Measurements from ENCODE around the gene LRFN5. TPM values are rescaled to one million over a fixed set of nuclear protein-coding genes. Genes with fewer than 3 reads are reported as not detected.

LRFN5 gene
- total RNA-seq, 1 donor from 2014 or later: 66.9 TPM

DNA sequence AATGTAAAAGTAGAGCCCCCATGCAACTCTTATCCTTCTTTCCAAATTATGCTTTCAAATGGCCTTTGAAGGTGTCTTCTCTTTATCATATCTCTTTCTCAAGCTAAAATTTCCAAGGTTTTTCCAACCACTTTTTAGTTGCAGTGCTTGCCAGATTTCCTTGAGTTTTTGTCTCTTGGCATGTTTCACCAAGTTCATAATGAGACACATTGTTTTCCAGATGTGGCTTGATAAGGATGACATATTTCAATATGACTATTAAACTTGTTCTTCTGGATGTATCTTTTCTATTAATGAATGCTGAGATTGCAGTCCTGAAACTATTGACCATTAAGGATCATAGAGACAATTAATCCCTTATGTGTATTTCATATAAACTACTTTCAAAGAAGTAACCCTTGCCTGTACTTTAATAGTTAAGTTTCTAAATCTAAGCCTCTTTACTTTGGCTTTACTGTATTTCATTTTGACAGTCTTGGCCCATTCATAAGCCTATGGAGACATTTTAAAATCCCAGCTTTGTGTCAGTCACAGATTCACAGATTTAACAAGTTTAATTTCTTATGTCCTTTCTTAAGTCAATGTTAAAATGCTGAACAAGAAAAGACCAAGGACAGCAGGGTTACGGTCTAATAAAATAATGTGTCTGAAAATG lies 151.5 kb downstream of the LRFN5 start:
- no peak for DNase-seq (ENCODE audit: low spot score in 2 of 2)
- FAIRE-seq: no peak

DNA sequence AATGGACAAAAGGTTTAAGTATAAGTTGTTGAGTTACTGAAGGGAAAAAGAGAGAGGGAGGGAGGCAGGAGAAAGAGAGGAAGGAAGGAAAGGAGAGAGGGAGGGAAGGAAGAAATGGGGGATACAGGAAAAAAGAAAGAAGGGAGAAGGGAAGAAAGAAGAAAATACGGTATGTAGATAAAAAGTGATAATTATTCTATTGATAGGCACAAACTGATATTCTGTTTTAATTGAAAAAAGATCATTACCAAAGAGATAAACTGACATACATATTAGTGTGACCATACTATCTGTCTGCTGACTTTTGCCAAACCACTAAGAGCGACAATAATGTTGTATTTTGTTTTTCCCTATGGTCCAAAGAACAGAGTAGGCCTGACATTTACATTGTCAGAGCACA lies 154.5 kb downstream of the LRFN5 start:
- DNase-seq (ENCODE audit: low spot score in 2 of 2) (no peak), FAIRE-seq (no peak)

DNA sequence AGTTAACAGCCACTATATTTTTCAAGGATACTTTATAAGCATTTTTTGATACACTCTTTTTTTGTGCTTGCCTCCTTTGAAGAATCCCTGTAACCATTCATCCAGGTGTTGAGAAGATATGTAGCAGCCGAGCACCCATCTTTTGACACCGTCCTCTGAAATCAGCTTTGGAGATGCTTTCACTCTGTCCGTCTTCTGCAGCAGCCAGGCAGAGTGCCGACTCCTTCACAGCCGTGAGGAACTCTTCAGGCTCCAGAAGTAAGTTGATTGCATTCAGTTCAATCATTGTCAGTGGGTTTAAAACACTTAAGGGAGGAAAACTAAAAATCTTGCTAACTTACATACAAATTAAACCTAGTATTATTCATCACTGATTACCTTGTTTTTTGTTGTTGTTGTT lies 160.1 kb downstream of the LRFN5 start:
- FAIRE-seq: no peak
- DNase-seq (ENCODE audit: low spot score in 2 of 2): no peak

DNA sequence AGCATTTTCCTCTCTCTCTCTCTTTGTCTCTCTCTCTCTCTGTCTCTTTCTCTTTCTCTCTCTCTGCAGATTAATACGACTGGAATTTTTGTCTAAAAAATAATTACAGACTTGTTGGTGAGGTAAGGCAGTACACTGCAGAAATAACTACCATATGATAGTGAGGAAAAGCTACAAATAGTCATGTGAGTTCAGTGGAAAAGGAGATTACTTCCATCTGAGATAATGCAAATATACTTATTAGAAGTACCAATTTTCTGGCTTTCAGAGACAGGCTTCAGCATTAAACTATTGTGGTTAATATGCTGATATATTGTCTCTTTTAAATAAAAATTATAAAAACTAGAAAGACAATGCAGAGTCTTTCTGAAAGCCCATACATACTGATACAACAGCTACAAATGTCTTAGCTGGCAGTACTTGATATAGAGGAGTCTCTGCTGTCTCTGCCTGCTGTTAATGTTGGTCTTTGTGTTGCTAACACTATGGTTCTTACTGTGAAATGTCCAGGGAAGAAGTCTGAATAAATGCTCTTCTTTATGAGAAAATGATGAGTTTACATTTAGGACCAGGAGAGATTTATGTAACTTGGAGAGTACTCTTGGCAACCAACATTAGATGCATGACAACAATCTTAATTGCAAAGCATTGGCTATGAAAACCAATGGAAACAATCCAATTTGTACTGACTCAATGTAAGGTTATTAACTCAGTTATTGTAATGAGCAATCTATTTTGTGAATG lies 167.0 kb downstream of the LRFN5 start:
- FAIRE-seq (no peak), DNase-seq (ENCODE audit: low spot score in 2 of 2) (no peak)

DNA sequence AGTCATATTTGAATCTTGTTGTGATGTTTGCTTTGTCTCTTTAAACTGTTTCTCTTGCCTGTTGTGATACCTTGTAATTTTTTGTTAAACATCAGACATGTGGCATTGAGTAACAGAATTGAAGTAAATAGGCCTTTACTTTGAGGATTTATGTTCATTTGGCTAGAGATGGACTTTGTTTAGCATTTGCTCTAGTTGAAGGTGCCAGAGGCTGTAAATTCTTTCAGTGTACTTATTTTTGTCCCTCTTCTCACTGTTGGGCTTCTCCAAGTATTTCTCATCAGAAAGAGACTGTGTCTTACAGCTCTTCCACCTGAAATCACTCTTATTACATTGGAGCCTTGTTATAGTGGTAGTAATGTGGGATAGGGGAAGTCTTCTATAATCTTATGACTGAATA lies 175.8 kb downstream of the LRFN5 start:
- DNase-seq (ENCODE audit: low spot score in 2 of 2) (no peak), FAIRE-seq (no peak)

DNA sequence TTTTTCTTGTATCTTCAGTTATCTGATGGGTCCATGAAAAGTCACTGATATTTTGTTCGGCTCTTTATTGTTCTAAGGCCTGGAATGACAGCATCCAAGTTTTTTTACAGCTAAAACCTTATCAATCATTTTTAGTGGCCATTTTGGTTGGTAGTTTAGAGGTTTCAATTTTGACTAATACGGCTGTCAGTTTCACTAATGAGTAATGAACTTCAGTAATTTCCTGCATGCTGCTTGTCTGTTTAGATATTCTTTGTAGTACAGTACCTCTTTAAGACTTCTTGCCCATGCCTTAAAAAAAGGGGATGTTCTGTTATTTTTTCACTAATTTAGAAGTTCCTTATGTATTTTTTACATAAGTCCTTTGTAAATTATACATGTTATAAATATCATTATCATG lies 176.7 kb downstream of the LRFN5 start:
- DNase-seq (ENCODE audit: low spot score in 2 of 2) (no peak), FAIRE-seq (no peak)

DNA sequence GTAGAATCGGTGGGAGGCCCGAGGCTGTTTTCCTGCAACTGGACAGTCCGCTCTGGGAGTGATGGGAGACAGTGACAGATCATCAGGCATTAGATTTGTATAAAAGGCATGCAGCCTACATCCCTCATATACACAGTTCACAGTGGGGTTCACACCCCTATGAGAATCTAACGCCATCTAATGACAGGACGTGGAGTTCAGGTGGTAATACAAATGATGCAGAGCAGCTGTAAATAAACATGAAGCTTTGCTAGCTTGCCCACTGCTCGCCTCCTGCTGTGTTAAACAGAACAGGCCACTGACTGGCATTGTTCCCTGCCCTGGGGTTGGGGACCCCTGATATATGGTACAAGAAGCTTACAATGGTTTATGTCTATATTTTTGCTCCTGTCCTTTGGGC lies 179.0 kb downstream of the LRFN5 start:
- DNase-seq (ENCODE audit: low spot score in 2 of 2) (no peak), FAIRE-seq (no peak)

DNA sequence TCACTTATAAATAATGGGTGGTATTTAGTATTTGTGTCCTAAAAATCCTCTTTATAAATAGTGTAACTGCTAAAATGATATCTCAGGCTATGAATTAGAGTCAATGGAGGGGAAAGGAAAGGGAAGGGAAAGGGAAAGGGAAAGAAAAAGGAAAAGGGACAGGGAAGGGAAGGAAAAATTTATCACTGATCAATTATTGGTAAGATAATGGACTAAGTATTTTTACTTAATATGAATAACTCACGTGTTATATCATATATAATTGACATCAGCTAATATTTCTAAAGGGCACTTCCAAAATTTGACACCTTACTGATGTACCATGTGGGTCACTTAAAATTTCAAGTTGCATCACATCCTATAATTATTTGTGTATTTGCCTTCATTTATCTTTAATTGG lies 193.1 kb downstream of the LRFN5 start:
- DNase-seq (ENCODE audit: low spot score in 2 of 2) (no peak), FAIRE-seq (no peak)

DNA sequence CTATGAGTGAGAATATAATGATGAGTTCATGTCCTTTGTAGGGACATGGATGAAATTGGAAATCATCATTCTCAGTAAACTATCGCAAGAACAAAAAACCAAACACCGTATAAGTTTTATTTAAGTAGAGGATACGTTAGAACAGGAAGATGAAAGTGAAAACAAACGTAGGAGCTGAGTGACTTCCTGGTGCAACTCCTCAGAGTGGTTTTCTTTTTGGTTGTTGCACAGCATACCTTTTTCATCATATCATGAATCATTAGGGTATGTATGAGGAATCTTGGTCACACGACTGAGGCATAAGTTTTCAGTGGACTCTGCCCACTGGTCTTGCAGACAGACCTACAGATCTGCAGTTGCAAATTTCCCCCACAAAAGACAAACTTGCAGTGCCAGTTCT lies 199.0 kb downstream of the LRFN5 start:
- no peak for DNase-seq (ENCODE audit: low spot score in 2 of 2)
- no peak for FAIRE-seq

DNA sequence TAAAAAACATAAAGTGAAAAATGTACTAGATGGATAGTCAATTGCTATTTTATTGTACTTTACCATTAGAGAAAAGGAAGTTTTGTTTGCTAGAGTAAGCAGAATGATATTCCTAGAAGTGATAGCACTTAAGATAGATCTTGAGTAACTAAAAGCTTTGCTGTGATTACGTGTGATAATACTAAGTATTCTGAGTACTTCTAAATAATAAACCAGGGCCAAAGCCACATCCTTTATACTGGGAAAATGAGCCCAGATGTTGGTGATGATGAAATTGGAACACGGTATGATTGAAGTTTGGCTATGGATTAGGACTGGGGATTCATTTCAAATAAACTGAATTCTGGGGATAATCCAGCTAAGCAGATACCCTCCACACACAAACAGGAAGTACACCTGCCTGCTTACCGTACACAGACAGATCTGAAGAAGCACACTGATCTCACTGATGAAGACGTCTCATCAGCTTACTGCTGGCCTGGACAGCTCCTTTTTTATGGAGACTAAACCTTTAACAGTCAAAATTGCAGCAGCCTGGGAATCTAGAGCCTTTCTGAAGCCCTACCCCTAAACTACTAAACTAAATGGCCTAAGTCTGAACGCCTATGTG lies 199.8 kb downstream of the LRFN5 start:
- no peak for FAIRE-seq
- DNase-seq (ENCODE audit: low spot score in 2 of 2): no peak

DNA sequence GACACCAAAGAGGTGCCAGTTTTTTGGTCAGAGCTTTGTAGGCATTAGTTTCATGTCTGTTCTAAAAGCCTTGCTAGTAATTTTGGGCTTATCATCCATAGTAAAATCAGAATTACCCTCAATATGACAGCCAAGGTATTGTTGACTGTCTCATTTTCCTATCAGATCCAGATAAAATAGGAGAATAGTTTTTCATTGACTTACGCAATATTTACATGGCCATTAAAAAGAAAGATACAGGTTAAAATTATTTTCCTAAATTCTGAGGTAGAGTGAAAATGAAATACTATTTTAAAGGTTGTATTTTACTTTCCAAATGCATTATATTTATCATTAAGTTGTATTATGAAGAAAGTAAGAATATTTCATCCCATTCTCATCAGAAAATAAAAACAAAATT lies 203.7 kb downstream of the LRFN5 start:
- no peak for DNase-seq (ENCODE audit: low spot score in 2 of 2)
- no peak for FAIRE-seq

DNA sequence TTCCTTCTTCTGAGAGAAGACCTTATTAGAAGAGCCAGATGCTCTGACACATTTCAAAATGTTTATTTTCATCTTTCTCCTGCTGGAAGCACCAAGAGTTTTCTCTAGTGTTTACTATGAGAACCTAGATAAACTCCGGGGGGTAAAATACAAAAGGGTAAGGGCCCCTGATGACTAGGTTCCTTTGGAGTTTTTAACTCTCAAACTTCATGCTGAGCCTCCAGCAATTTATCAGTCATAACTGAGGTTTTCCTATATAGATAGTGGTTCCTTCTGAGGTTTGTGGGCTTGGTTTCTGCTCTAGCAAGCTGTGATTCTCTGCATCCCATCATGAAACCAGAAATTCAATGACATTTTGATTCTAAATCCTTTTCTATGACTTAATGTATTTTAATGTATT lies 210.9 kb downstream of the LRFN5 start:
- no peak for FAIRE-seq

DNA sequence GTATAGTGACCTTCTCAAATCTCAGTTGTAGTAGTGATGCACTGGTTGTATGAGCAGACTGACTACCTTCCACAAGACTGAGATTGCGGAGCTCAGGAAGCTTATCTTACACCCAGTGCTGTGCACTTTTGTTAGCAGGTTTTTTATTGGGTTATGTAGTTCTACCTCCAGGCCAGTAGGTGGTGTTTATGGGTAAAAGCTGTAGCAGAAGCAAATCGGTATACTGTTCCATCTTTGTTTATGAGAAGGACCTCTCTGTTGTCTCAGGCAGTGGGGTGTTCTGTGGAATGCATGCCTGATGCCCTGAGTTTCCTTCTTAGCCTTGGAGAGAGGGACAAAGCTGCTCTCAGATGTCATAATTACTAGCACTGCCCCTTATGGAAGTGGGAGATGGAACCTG lies 217.8 kb downstream of the LRFN5 start:
- FAIRE-seq (no peak), DNase-seq (ENCODE audit: low spot score in 2 of 2) (no peak)

More for the DNA sequence above, 210.9 kb downstream of the LRFN5 start:
- no peak for DNase-seq (ENCODE audit: low spot score in 2 of 2)

DNA sequence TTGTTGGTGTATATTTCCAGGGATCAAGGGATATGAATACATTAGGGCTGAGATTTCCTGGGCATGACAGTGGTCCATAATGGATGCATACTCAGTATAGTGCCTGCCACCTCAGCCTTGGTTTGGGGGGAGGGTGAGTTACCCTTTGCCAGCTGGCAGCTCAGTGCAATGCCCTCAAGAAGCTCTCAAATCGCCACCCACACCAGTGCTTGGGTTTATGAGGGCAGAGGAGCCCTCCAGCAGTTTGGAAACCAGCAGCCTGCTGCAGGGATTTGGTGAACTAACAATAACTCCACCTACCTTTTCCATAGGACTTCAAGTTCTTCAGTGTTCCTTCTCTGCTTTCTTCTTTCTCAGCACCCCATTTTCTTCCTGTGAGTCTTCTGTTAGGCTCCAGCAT lies 218.9 kb downstream of the LRFN5 start:
- FAIRE-seq (no peak), DNase-seq (ENCODE audit: low spot score in 2 of 2) (no peak)

DNA sequence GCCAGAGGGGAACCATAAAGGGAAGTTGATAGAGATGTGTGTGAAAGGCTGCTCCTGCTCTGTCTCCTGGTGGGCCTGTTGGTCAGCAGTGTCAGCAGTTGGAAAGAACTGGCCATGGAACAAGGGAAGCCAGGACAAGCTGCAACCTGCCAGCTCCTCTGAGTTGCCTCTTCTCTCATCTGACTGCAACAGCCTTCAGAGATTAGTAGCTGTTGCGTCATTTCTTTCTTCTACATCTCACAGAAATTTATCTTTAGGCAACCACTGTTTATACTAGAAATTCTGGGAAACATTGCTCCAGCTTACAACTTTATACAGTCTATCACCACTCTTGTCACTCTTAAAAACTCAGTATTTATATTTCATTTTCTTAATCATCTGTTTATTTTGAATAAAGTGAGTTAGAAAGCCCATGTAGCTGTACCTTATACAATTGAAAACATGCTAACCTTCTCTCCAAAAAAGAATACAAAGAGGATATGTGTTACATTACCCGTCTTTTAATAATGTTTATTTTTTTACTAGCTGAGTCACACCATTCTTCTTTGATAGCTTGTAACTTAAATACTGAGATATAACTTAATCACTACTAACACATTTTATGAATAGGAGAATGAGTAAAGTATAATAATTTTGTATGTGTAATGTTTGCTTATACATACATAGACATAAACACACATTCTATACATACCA lies 224.2 kb downstream of the LRFN5 start:
- no peak for DNase-seq (ENCODE audit: low spot score in 2 of 2)
- no peak for FAIRE-seq

DNA sequence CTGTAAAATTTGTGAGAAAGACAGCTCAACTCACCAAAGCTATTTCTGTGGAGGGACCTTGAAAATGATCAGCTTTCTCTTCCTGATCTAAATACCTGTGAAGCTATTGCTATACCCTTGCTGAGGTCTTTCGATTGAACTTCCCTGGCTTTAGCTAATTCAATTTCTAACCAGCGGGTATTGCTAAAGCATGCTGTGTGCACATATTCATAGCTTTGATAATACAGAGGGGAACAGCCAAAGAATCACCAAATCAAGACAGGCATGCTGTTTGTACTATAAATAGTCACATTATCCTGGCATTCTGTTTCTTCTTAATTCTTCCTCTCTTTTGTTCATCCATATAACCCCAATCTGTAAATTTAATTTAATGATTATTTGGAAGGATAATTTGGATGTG lies 233.0 kb downstream of the LRFN5 start:
- no peak for FAIRE-seq
- no peak for DNase-seq (ENCODE audit: low spot score in 2 of 2)

DNA sequence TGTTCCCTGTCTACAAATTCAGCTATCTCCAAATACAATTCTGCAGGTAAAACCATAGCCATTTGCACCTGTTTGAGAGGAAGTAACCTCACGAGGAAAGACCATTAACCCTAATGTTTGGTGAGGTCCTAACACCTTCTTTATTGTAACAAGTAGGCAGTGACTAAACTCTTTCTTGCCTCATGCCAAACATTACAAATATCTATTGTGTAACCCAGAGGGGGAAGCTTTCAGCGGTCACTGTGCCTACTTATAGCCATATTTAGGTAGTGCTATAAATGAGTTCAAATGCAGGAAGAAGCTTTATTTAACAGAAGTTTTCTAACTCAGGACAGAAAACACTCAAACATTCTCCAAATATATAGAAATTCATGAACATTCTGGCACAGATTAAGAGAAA lies 252.7 kb downstream of the LRFN5 start:
- FAIRE-seq: no peak
- no peak for DNase-seq (ENCODE audit: low spot score in 2 of 2)

DNA sequence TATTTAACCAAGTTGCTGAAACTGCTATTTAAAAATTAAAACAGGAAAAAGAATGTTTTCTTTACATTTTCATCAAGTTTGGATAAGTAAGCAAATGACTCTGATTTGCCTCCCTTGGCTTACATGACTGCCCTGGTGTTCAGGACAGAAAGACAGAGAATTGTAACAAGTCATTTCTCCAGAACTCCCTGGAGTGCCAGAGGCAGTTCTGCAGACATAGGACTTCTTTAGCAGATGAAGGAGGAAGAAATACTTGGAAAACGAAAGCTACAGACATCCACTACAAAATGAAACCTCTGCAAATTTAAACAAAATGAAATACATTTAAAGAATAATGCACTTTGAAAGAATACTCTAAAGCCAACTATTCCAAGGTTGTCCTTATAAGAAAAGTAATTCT lies 253.9 kb downstream of the LRFN5 start:
- DNase-seq (ENCODE audit: low spot score in 2 of 2): no peak
- no peak for FAIRE-seq

DNA sequence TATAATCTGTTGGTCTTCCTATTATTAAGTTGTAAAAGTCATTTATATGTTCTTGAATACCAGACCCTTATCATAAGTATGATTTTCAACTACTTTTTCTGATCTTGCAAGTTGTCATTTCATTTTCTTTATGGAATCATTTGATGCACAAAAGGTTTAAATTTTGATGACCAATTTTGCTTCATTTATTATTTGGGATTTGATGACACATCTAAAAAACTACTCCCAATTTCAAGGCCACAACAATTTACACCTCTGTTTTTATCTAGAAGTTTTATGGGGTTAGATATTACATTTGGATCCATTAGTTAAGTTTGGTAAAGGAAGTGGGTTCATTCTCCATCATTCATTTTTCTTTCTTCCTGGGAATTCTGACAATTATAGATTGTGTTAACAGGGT lies 259.2 kb downstream of the LRFN5 start:
- FAIRE-seq (no peak), DNase-seq (ENCODE audit: low spot score in 2 of 2) (no peak)

DNA sequence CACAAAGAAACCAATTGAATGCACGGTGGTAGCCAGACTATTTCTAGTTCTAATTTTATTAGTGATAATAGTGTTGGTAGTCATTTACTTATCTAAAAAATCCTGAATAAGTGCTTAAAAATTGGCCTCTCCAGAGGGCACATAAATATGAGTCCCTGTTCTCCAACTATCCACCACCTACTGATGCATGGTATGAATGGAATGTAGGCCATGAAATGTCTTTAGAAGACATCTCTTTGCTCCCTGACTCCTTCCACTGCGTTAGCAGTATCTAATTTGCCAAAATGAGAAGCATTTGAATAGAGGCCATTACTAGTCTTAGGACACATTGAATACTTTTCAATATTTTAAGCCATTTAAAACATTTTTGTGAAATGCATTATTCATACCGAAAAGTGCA lies 261.7 kb downstream of the LRFN5 start:
- DNase-seq (ENCODE audit: low spot score in 2 of 2): no peak
- no peak for FAIRE-seq

DNA sequence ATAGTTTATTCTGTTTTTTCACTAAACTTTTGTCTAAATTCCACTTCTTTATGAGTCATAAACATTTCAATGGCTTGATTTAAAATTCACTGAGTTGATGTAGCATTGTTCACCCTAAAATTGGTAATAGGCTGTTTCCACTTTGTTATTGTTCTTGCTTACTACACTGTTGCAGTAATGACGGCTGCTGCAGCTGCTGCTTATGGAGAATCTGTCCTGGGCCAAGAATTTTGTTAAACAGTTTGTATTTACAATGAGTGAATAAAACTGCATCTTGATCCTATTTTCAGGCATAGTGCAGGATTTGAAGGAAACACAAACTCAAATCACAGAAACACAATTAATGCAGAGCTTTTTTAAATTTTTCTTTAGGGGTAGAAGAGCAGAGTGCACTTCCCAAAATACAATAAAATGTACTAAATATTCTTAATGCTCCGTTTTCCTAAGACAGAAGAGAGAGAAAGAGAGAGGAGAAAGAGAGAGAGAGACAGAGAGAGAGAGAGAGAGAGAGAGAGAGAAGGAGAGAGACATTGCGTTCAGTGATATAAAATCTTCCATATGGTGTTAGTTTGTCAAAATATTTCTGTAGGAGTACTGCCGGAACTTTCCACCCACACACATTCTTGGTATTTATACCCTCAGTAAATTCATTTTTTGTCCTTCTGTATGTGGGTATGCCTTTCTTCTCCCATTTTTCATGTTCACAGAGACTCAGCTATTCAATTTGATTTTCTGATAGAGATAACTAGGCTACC lies 266.4 kb downstream of the LRFN5 start:
- DNase-seq (ENCODE audit: low spot score in 2 of 2) (no peak), FAIRE-seq (no peak)
